K562 (cell line): ENCODE measurements around the gene PSME4. TPM values are rescaled to one million over a fixed set of nuclear protein-coding genes. Genes with fewer than 3 reads are reported as not detected.

Experiments used
- polyA plus RNA-seq, 8 experiments: library from polyadenylated mRNA; depleted of rRNA in 4 of 8; stranded (reverse) in 5 of 8; unstranded in 3 of 8; fragments of >200 nt; fragmentation: Nextera tagmentation in 2 of 8; fragmentation: Illumina TruSeq in 1 of 8; extraction: Ambion mirVana in 2 of 8; extraction: Trizol in 1 of 8; gene quantifications; 2 replicates each; pipeline versions ENCODE4 v1.2.1 to v1.2.3, GENCODE V29; 2011 to 2014; ENCODE audit warnings: inconsistent platforms in 1 of 8, missing spikeins in 1 of 8
- total RNA-seq, 7 experiments: library from RNA; depleted of rRNA in 6 of 7; stranded (reverse); fragments of >200 nt in 6 of 7; fragmentation: Illumina TruSeq in 2 of 7; extraction: Trizol in 2 of 7; gene quantifications; 2 replicates each; pipeline versions ENCODE4 v1.2.1 to v1.2.3, GENCODE V29; 2011 to 2021; ENCODE audit warnings: low replicate concordance in 1 of 7
- TF ChIP-seq, protein P1 (sequence below): fragments of 450-650 bp; IDR thresholded peaks from 2 replicates; pipeline ENCODE4 v1.6.1; 2016; ENCODE audit warnings: mild to moderate bottlenecking, moderate library complexity

The PSME4 gene
- total and polyA plus RNA-seq, 9 of the 15 experiments (the other 6 are each of a cell fraction or from before 2014, with no cell fraction given): 24.3 to 77.8 (median 40.5) TPM

DNA sequence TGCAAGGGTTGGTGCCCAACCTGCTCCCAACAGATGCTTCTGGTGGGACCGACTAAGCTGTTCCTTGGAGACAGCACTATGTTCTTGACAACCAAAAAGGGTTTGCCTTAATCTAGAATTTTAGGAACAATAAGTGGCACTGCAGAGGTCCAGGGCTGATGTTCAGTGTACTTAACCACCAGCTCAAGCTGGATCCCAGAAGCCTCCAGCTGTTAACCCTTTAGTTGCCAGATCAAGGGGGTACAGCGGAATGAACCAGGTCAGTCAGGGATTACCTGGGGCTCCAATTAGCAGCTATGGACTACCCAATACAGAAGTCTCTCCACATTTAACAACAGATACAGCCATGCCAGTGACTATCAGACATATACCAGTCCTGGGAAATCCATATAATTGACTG lies 114.5 kb downstream of the PSME4 start (continued):
- TF ChIP-seq, protein P1, sequence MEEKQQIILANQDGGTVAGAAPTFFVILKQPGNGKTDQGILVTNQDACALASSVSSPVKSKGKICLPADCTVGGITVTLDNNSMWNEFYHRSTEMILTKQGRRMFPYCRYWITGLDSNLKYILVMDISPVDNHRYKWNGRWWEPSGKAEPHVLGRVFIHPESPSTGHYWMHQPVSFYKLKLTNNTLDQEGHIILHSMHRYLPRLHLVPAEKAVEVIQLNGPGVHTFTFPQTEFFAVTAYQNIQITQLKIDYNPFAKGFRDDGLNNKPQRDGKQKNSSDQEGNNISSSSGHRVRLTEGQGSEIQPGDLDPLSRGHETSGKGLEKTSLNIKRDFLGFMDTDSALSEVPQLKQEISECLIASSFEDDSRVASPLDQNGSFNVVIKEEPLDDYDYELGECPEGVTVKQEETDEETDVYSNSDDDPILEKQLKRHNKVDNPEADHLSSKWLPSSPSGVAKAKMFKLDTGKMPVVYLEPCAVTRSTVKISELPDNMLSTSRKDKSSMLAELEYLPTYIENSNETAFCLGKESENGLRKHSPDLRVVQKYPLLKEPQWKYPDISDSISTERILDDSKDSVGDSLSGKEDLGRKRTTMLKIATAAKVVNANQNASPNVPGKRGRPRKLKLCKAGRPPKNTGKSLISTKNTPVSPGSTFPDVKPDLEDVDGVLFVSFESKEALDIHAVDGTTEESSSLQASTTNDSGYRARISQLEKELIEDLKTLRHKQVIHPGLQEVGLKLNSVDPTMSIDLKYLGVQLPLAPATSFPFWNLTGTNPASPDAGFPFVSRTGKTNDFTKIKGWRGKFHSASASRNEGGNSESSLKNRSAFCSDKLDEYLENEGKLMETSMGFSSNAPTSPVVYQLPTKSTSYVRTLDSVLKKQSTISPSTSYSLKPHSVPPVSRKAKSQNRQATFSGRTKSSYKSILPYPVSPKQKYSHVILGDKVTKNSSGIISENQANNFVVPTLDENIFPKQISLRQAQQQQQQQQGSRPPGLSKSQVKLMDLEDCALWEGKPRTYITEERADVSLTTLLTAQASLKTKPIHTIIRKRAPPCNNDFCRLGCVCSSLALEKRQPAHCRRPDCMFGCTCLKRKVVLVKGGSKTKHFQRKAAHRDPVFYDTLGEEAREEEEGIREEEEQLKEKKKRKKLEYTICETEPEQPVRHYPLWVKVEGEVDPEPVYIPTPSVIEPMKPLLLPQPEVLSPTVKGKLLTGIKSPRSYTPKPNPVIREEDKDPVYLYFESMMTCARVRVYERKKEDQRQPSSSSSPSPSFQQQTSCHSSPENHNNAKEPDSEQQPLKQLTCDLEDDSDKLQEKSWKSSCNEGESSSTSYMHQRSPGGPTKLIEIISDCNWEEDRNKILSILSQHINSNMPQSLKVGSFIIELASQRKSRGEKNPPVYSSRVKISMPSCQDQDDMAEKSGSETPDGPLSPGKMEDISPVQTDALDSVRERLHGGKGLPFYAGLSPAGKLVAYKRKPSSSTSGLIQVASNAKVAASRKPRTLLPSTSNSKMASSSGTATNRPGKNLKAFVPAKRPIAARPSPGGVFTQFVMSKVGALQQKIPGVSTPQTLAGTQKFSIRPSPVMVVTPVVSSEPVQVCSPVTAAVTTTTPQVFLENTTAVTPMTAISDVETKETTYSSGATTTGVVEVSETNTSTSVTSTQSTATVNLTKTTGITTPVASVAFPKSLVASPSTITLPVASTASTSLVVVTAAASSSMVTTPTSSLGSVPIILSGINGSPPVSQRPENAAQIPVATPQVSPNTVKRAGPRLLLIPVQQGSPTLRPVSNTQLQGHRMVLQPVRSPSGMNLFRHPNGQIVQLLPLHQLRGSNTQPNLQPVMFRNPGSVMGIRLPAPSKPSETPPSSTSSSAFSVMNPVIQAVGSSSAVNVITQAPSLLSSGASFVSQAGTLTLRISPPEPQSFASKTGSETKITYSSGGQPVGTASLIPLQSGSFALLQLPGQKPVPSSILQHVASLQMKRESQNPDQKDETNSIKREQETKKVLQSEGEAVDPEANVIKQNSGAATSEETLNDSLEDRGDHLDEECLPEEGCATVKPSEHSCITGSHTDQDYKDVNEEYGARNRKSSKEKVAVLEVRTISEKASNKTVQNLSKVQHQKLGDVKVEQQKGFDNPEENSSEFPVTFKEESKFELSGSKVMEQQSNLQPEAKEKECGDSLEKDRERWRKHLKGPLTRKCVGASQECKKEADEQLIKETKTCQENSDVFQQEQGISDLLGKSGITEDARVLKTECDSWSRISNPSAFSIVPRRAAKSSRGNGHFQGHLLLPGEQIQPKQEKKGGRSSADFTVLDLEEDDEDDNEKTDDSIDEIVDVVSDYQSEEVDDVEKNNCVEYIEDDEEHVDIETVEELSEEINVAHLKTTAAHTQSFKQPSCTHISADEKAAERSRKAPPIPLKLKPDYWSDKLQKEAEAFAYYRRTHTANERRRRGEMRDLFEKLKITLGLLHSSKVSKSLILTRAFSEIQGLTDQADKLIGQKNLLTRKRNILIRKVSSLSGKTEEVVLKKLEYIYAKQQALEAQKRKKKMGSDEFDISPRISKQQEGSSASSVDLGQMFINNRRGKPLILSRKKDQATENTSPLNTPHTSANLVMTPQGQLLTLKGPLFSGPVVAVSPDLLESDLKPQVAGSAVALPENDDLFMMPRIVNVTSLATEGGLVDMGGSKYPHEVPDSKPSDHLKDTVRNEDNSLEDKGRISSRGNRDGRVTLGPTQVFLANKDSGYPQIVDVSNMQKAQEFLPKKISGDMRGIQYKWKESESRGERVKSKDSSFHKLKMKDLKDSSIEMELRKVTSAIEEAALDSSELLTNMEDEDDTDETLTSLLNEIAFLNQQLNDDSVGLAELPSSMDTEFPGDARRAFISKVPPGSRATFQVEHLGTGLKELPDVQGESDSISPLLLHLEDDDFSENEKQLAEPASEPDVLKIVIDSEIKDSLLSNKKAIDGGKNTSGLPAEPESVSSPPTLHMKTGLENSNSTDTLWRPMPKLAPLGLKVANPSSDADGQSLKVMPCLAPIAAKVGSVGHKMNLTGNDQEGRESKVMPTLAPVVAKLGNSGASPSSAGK: no peak
- TF ChIP-seq, all 486 proteins: peak for 0
